OCI-LY3 (cell line): Measurements from ENCODE around the gene GSTT2B.
"Not testable (repeated sequence)": the region's sequence is repeated elsewhere in the genome, so short reads cannot be mapped to it uniquely, and the experiment has no call there.

Source experiments
- H2AFZ ChIP-seq: fragments of 200-600, 300-600 bp; shearing (Covaris generic); 2 replicates; pipeline ENCODE4 v1.6.0; 2014; ENCODE audit warnings: antibody characterized with exemption, low read depth, low read length
- H3K27ac ChIP-seq: fragments of 200-600, 300-600 bp; sonication (generic); 2 replicates; pipeline ENCODE4 v1.5.1; 2014; ENCODE audit warnings: mild to moderate bottlenecking, low read length, moderate library complexity, mixed read lengths
- H3K27me3 ChIP-seq: fragments of 200-600, 300-600 bp; sonication (generic); 2 replicates; pipeline ENCODE4 v1.6.1; 2014; ENCODE audit warnings: low read depth, low read length, mixed read lengths
- H3K36me3 ChIP-seq: fragments of 200-600, 300-600 bp; sonication (generic); replicated peaks from 2 replicates; pipeline ENCODE3; 2014; ENCODE audit warnings: low read depth, low read length, mixed read lengths
- H3K4me1 ChIP-seq: fragments of 300-600, 200-600 bp; sonication (generic); 2 replicates; pipeline ENCODE4 v1.6.1; 2014; ENCODE audit warnings: low read length, mixed read lengths
- H3K4me2 ChIP-seq: fragments of 200-600, 300-600 bp; sonication (generic); 2 replicates; pipeline ENCODE4 v1.6.1; 2014; ENCODE audit warnings: low read length, mixed read lengths
- H3K4me3 ChIP-seq: fragments of 300-600, 200-600 bp; sonication (generic); 2 replicates; pipeline ENCODE4 v1.5.1; 2014; ENCODE audit warnings: antibody characterized with exemption, mild to moderate bottlenecking, low read length, moderate library complexity
- H3K79me2 ChIP-seq: fragments of 300-600, 200-600 bp; shearing (Covaris generic); 2 replicates; pipeline ENCODE4 v1.6.1; 2014; ENCODE audit warnings: mild to moderate bottlenecking, low read length, mixed read lengths
- H3K9ac ChIP-seq: fragments of 300-600, 200-600 bp; shearing (Covaris generic); 2 replicates; pipeline ENCODE4 v1.6.0; 2014; ENCODE audit warnings: mild to moderate bottlenecking, low read length, moderate library complexity
- H3K9me3 ChIP-seq: fragments of 200-600, 300-600 bp; shearing (Covaris generic); 2 replicates; pipeline ENCODE4 v1.6.1; 2014; ENCODE audit warnings: low read length, mixed read lengths; ENCODE audit not compliant: insufficient read depth
- H4K20me1 ChIP-seq: fragments of 200-600, 300-600 bp; sonication (generic); 2 replicates; pipeline ENCODE4 v1.6.1; 2016; ENCODE audit warnings: low read length, mixed read lengths; ENCODE audit not compliant: insufficient read depth
- EZH2phosphoT487 ChIP-seq: fragments of 200-600 bp; shearing (Covaris generic); IDR thresholded peaks from 2 replicates; pipeline ENCODE4 v1.6.1; 2018; ENCODE audit warnings: antibody characterized with exemption, mixed run types, low read depth
- TF ChIP-seq, protein P1 (sequence below): fragments of 200-600, 300-600 bp; sonication (generic); IDR thresholded peaks from 2 replicates; pipeline ENCODE4 v1.5.1; 2014; ENCODE audit warnings: antibody characterized with exemption, low read length, low read depth

The GSTT2B gene

GRCh38 chr22:23910496-23911190 lies 50.4 kb downstream of the GSTT2B start:
- no peak overlapping the region for H3K9ac ChIP-seq
- H3K4me3 ChIP-seq: no peak overlapping the region
- no peaks in the 10 kb centered on the region for H4K20me1 ChIP-seq
- H3K4me2 ChIP-seq: no peak overlapping the region
- H3K27ac ChIP-seq: no peak overlapping the region
- peaks cover 23% of the 10 kb centered on the region for H3K4me1 ChIP-seq
- no peak overlapping the region for H2AFZ ChIP-seq
- H3K9me3 ChIP-seq: no peaks in the 10 kb centered on the region
- H3K79me2 ChIP-seq: 0 out of 2 replicates have a peak, but pooled peaks cover 5% of the 10 kb centered on the region
- H3K36me3 ChIP-seq: peaks cover under 1% of the 10 kb centered on the region
- no peaks in the 10 kb centered on the region for H3K27me3 ChIP-seq
- TF ChIP-seq, protein P1, sequence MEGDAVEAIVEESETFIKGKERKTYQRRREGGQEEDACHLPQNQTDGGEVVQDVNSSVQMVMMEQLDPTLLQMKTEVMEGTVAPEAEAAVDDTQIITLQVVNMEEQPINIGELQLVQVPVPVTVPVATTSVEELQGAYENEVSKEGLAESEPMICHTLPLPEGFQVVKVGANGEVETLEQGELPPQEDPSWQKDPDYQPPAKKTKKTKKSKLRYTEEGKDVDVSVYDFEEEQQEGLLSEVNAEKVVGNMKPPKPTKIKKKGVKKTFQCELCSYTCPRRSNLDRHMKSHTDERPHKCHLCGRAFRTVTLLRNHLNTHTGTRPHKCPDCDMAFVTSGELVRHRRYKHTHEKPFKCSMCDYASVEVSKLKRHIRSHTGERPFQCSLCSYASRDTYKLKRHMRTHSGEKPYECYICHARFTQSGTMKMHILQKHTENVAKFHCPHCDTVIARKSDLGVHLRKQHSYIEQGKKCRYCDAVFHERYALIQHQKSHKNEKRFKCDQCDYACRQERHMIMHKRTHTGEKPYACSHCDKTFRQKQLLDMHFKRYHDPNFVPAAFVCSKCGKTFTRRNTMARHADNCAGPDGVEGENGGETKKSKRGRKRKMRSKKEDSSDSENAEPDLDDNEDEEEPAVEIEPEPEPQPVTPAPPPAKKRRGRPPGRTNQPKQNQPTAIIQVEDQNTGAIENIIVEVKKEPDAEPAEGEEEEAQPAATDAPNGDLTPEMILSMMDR: no peak
- TF ChIP-seq EZH2phosphoT487: no peak

DNA sequence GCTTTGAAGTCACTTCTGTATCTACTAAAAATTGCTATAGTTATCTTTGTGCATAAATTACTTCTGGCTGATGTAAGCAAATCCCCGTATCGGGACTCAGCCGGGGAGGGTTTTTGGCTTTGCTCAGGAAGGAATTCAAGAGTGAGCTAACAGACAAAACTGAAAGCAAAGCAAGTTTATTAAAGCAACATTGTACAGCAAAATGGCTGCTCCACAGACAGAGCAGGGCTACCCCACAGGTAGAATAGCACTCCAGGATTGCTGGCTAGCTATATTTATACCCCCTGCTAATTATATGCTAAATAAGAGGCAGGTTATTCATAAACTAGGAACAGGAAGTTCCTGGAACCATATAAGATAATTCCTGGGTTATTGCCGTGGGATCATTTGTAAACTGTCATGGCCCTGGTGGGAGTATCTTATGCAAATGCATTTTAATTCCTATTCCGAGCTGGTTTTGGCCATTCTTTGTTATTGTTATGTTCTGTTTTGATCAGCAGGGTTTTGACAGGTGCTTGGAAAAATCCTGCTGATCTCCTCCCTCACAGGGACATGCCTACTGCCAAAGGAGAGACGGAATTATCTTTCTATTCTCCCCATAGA lies 51.6 kb downstream of the GSTT2B start:
- Histone ChIP-seq H3K9me3 (no peaks in the 10 kb centered on the region), H3K4me1 (peaks cover 11% of the 10 kb centered on the region), H4K20me1 (no peaks in the 10 kb centered on the region), H2AFZ (no peak overlapping the region), H3K4me3 (no peak overlapping the region), H3K27me3 (no peaks in the 10 kb centered on the region), H3K4me2 (no peak overlapping the region), H3K36me3 (no peaks in the 10 kb centered on the region), H3K79me2 (0 out of 2 replicates have a peak, but pooled peaks cover 5% of the 10 kb centered on the region), H3K9ac (no peak overlapping the region), H3K27ac (no peak overlapping the region)
- TF ChIP-seq, protein P1: no peak
- no peak for TF ChIP-seq EZH2phosphoT487

- H3K9ac ChIP-seq: no peak overlapping the region
- no peaks in the 10 kb centered on the region for H4K20me1 ChIP-seq
- H3K4me1 ChIP-seq: peaks cover 7% of the 10 kb centered on the region
- TF ChIP-seq EZH2phosphoT487: no peak
- TF ChIP-seq, protein P1: no peak
- no peak overlapping the region for H2AFZ ChIP-seq
- 0 out of 2 replicates have a peak, but pooled peaks cover 5% of the 10 kb centered on the region for H3K79me2 ChIP-seq
- no peaks in the 10 kb centered on the region for H3K36me3 ChIP-seq
- no peaks in the 10 kb centered on the region for H3K27me3 ChIP-seq
- H3K9me3 ChIP-seq: no peaks in the 10 kb centered on the region
- H3K27ac ChIP-seq: no peak overlapping the region
- H3K4me3 ChIP-seq: no peak overlapping the region
- H3K4me2 ChIP-seq: no peak overlapping the region
These were observed 52.3 kb downstream of the GSTT2B start for GRCh38 chr22:23908587-23909205.

DNA sequence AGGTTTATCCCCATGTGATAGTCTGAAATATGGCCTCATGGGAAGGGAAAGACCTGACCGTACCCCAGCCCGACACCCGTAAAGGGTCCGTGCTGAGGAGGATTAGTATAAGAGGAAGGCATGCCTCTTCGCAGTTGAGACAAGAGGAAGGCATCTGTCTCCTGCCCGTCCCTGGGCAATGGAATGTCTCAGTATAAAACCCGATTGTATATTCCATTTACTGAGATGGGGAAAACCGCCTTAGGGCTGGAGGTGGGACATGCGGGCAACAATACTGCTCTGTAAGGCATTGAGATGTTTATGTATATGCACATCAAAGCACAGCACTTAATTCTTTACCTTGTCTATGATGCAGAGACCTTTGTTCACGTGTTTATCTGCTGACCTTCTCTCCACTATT lies 53.6 kb downstream of the GSTT2B start:
- not testable (repeated sequence) for H3K4me3 ChIP-seq, H2AFZ ChIP-seq, H3K9me3 ChIP-seq, H3K27ac ChIP-seq, H4K20me1 ChIP-seq, H3K79me2 ChIP-seq, H3K36me3 ChIP-seq, H3K27me3 ChIP-seq, H3K9ac ChIP-seq, H3K4me1 ChIP-seq, H3K4me2 ChIP-seq
